Measurements from ENCODE around the gene BRIP1. TPM values are rescaled to one million over a fixed set of nuclear protein-coding genes. Genes with fewer than 3 reads are reported as not detected.

The BRIP1 gene
- total RNA-seq, 1 donor from 2014 or later: 66.4 TPM

DNA sequence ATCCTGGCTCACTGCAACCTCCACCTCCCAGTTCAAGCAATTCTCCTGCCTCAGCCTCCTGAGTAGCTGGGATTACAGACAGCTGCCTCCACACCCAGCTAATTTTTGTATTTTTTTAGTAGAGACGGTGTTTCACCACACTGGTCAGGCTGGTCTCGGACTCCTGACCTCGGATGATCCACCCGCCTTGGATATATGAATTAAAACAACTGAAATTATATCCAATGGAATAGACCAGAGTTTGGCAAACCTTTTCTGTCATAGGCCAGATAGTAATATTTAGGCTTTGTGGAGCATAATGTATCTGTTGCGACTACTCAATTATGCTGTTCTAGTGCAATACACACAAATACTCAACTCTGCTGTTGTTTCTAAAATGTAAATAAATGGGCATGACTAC is 178.5 kb downstream of the BRIP1 start:
- no peak overlapping the region for H2AFZ ChIP-seq (replicated peaks)
- no peaks in the 10 kb centered on the region for H3F3A ChIP-seq (ENCODE audit: low read depth)
- no peaks in the 10 kb centered on the region for H3K9me3 Mint-ChIP-seq
- H3K4me3 Mint-ChIP-seq: no peak overlapping the region
- no peak overlapping the region for H3K9ac ChIP-seq
- H3K4me2 ChIP-seq: no peak overlapping the region
- TF ChIP-seq EZH2phosphoT487 (IDR thresholded peaks at IDR 0.05) (no peak), EZH2 (IDR thresholded peaks at IDR 0.05) (no peak), CTCF (IDR thresholded peaks at IDR 0.05) (no peak)
- H3K27ac Mint-ChIP-seq: no peak overlapping the region
- no peak overlapping the region for H3K27ac ChIP-seq
- no peak for DNase-seq (ENCODE audit: low spot score)
- no peaks in the 10 kb centered on the region for H3K27me3 Mint-ChIP-seq (ENCODE audit: insufficient read depth, low read depth)
- no peaks in the 10 kb centered on the region for H3K79me2 ChIP-seq (ENCODE audit: low read depth)
- no peaks in the 10 kb centered on the region for H4K20me1 ChIP-seq (ENCODE audit: low read depth)
- no peaks in the 10 kb centered on the region for H3K4me1 Mint-ChIP-seq
- peaks cover 33% of the 10 kb centered on the region for H3K36me3 Mint-ChIP-seq
- no peaks in the 10 kb centered on the region for H3K36me3 ChIP-seq
- H3K4me3 ChIP-seq: no peak overlapping the region
- no peaks in the 10 kb centered on the region for H3K9me3 ChIP-seq (ENCODE audit: low read depth)
- H3K27me3 ChIP-seq: no peaks in the 10 kb centered on the region
- no peaks in the 10 kb centered on the region for H3K4me1 ChIP-seq

GRCh38 chr17:61684172-61684571 is 179.2 kb downstream of the BRIP1 start:
- Histone ChIP-seq H3K79me2 (ENCODE audit: low read depth) (no peaks in the 10 kb centered on the region), H3K9ac (no peak overlapping the region), H3K4me3 (no peak overlapping the region), H3K27ac (no peak overlapping the region), H3K4me1 (no peaks in the 10 kb centered on the region), H3K36me3 (no peaks in the 10 kb centered on the region), H3K4me2 (no peak overlapping the region), H3K27me3 (no peaks in the 10 kb centered on the region), H3K9me3 (ENCODE audit: low read depth) (no peaks in the 10 kb centered on the region), H3F3A (ENCODE audit: low read depth) (no peaks in the 10 kb centered on the region), H4K20me1 (ENCODE audit: low read depth) (no peaks in the 10 kb centered on the region), H2AFZ (replicated peaks) (no peak overlapping the region)
- no peak overlapping the region for H3K4me3 Mint-ChIP-seq
- TF ChIP-seq CTCF (IDR thresholded peaks at IDR 0.05): no peak
- no peaks in the 10 kb centered on the region for H3K4me1 Mint-ChIP-seq
- DNase-seq (ENCODE audit: low spot score): no peak
- H3K9me3 Mint-ChIP-seq: no peaks in the 10 kb centered on the region
- peaks cover 30% of the 10 kb centered on the region for H3K36me3 Mint-ChIP-seq
- H3K27ac Mint-ChIP-seq: no peak overlapping the region
- no peaks in the 10 kb centered on the region for H3K27me3 Mint-ChIP-seq (ENCODE audit: insufficient read depth, low read depth)

GRCh38 chr17:61683466-61683865 is 179.9 kb downstream of the BRIP1 start:
- Histone ChIP-seq H3K4me1 (no peaks in the 10 kb centered on the region), H3K9ac (no peak overlapping the region), H3K9me3 (ENCODE audit: low read depth) (no peaks in the 10 kb centered on the region), H3K4me2 (no peak overlapping the region), H3K27me3 (no peaks in the 10 kb centered on the region), H3K27ac (no peak overlapping the region), H4K20me1 (ENCODE audit: low read depth) (no peaks in the 10 kb centered on the region), H2AFZ (replicated peaks) (no peak overlapping the region), H3F3A (ENCODE audit: low read depth) (no peaks in the 10 kb centered on the region), H3K79me2 (ENCODE audit: low read depth) (no peaks in the 10 kb centered on the region), H3K36me3 (no peaks in the 10 kb centered on the region), H3K4me3 (no peak overlapping the region)
- DNase-seq (ENCODE audit: low spot score): no peak
- Mint-ChIP-seq H3K9me3 (no peaks in the 10 kb centered on the region), H3K27me3 (ENCODE audit: insufficient read depth, low read depth) (no peaks in the 10 kb centered on the region), H3K36me3 (peaks cover 25% of the 10 kb centered on the region), H3K4me1 (no peaks in the 10 kb centered on the region), H3K27ac (no peak overlapping the region), H3K4me3 (no peak overlapping the region)
- TF ChIP-seq EZH2 (IDR thresholded peaks at IDR 0.05): no peak

DNA sequence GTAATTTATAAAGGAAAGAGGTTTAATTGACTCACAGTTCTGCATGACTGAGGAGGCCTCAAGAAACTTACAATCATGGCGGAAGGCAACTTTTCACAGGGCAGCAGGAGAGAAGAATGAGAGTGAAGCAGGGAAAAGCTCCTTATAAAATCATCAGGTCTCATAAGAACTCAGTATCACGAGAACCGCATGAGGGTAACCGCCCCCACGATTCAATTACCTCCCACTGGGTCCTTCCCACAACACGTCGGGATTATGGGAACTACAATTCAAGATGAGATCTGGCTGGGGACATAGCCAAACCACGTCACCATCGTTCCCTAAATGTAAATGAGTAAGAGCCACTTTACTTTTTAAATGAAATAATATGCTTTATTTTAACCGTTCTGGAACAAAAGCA is 182.4 kb downstream of the BRIP1 start:
- no peaks in the 10 kb centered on the region for H3K36me3 ChIP-seq
- no peaks in the 10 kb centered on the region for H3K9me3 Mint-ChIP-seq

More for the DNA sequence above, 182.4 kb downstream of the BRIP1 start:
- Histone ChIP-seq H2AFZ (replicated peaks) (no peak overlapping the region), H4K20me1 (ENCODE audit: low read depth) (no peaks in the 10 kb centered on the region), H3K4me2 (no peak overlapping the region), H3K27me3 (no peaks in the 10 kb centered on the region), H3K4me3 (no peak overlapping the region), H3K79me2 (ENCODE audit: low read depth) (no peaks in the 10 kb centered on the region), H3K4me1 (no peaks in the 10 kb centered on the region), H3F3A (ENCODE audit: low read depth) (no peaks in the 10 kb centered on the region), H3K27ac (no peak overlapping the region), H3K9me3 (ENCODE audit: low read depth) (no peaks in the 10 kb centered on the region), H3K9ac (no peak overlapping the region)
- Mint-ChIP-seq H3K36me3 (peaks cover 16% of the 10 kb centered on the region), H3K4me3 (no peak overlapping the region), H3K27me3 (ENCODE audit: insufficient read depth, low read depth) (no peaks in the 10 kb centered on the region), H3K4me1 (no peaks in the 10 kb centered on the region), H3K27ac (no peak overlapping the region)
- DNase-seq (ENCODE audit: low spot score): no peak
- TF ChIP-seq EZH2 (IDR thresholded peaks at IDR 0.05) (no peak), CTCF (IDR thresholded peaks at IDR 0.05) (no peak), EZH2phosphoT487 (IDR thresholded peaks at IDR 0.05) (no peak)
